Hepatic stellate cell (primary cell): ENCODE data around the gene HMX3.

Experiments used
- DNase-seq: peaks from one replicate; pipeline ENCODE4 v3.0.0; 2011; ENCODE audit warnings: low spot score

HMX3 gene

DNA sequence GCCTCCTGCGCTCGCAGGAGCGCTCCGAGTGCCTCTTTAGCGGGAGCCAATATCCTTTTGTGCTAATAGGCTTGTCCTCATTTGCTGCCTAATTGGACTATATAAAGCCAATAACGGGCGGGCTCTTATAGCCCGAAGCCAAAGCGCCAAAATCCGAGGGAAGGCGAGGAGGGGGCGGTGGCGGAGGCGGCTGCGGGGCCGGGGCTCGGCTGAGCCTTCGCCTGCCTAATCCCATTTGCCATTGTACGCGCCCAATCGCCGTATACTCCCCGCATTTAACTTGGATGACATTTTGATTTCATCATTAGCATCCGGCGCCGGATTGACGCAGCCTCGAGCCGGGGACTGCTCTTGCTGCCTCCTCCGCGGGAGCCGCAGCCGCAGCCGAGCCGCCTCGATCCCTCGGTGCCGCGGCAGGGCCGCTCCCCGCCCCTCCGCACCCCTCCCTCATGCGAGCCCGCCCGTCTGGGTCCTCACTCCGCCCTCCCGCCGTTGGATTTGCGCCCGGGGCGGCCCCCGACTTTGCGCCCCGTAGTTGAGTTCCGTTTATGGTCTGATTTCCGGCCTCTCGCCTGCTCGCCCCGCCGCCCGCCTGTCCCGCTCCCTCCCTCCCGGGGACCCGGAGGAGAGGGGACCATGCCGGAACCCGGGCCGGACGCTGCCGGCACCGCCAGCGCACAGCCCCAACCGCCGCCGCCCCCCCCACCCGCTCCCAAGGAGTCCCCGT lies at the start of gene HMX3:
Gene HMX3 (plus strand): TSS at position 556 of the 727 bp plus-strand sequence. CDS start 81 bp downstream, at position 637.
- no peak for DNase-seq

DNA sequence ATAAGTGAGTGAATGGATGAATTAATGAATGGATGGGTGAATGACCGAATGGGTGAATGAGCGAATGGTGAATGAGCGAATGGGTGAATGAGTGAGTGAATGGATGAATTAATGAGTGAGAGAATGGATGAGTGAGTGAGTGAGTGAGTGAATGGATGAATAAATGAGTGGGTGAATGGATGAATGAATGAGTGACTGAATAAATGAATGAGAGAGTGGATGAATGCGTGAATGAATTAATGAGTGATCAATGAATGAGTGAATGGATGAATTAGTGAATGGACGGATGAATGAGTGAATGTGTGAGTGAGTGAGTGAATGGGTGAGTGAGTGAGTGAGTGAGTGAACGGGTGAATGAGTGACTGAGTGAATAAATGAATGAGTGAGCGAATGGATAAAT lies 49.5 kb upstream of the HMX3 start:
- no peak for DNase-seq

DNA sequence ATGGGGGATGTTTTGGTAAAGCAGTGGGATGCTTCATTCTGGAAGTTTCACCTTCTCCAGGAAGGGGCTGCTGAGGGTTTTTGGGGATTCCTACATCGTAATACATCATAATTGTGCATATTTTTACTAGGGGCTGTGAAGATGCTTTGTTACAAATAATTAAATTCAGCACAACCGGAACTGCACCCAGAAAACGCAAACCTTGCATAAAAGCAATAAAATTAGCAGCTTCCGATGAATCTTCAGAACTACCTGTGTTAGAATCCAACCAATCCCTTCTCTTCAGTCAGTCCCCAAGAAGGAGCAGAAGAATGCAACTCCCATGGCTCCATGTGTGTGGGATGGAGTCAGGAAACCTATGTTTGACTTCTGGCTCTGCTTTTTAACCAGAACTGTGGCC lies 48.4 kb upstream of the HMX3 start:
- no peak for DNase-seq

DNA sequence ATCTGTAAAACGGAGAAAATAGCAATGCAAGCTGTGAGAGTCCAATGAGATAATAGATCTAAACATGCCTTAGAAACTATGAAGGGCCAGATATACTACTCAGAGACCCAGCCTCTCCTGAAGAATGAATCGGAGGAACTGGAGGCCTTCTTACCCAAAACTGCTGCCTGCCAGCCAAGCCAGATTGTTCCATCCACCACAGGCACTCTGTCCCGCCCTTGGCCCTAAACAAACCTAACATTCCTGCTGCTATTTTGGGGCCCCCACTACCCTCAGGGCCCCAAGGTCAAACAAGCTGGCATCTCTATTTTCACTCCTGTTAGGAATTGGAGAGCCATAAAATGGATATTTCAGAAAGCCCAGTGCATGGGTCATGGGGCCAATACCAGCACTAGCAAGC lies 48.0 kb upstream of the HMX3 start:
- DNase-seq, result no peak

DNA sequence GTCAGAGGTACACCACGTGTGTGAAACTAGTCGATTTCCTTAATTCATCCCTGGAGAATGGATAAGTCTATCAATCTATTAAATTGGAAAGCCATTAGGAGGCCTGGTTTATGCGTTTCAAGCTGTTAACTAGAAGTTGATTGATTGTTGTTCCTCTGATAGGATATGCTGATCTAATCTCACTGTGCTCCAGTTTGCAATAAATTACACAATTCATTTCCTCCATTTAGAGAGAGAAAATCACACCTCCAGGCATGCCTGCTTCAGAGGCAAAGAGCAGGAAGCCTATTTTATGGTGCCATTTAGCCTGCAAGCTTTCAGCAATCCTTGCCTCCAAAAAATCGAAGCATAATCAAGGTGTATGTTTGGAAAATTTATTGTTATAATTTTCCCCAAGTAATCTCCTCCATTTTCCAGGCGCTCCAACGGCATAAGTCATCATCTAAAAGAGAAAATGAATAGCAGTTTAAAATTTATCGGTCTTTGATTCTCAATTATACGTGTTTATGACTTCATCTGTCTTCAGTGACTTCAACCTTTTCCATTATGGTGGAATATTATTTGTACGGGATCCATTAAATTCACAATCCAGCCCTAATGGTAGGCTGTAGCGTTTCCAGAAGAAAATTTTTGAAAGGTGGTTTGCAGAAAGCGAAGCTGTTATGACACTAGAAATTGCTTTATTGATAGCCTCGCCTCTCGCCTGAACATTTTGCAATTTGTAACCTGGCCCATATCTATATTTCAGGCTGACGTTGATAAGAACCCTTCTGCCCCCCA lies 42.9 kb upstream of the HMX3 start:
- DNase-seq, result no peak

DNA sequence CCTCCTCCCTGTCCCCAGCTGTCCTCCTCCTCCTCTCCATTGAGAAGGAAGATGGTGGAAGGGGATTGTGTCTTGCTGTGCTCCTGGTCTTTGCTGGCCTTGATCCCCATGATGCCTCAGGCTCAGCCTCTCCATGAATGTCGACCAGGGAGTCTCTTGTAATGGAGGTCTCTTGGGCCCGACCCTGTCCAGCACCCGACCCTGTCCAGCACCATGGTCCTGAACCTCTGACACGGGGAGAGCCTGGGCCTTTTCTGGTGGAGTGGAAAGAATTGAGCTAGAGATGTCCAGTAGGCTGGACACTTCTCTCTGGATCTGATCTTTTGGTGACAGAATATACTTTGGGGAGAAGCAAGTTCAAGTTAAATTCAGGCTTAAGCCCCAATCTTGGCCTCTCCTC lies 42.3 kb upstream of the HMX3 start:
- DNase-seq, result no peak

DNA sequence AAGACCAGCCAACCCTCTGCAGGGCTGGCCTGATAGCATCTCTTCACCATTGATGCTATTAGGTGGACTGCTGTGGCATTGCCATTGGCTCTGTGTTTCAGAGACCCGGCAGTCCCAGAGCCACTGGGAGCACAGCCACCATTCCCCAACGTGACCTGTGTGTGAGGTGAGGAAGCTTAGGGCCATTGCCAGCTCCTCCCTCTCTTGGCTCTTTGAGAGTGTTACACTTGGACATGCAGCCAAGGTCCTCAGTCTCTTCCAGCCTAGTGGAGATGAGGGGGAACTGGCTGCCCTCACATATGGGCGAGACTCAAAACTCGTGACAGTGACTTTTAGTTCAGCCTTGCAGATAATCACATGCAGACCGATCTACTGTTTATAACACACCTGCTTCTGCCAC lies 39.3 kb upstream of the HMX3 start:
- DNase-seq, result no peak

DNA sequence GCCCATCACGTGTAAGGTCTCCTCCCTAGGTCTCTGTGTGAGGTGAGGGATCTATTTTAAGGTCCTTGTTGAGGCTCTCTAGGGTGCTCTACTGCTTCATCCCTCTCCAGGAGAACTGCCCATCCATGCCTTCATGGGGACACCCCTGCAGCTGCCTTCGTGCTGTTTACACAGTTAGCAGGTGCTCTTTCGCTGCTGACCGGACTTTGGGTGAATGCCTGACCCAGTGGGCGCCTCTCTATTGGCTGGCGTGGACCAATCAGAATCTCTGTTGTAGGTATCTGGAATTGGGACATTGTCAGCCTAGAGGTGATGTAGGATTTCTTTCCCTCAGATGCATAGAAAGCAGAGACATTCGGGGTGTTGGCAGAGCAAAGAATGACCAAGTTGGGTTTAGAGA lies 38.7 kb upstream of the HMX3 start:
- no peak for DNase-seq

DNA sequence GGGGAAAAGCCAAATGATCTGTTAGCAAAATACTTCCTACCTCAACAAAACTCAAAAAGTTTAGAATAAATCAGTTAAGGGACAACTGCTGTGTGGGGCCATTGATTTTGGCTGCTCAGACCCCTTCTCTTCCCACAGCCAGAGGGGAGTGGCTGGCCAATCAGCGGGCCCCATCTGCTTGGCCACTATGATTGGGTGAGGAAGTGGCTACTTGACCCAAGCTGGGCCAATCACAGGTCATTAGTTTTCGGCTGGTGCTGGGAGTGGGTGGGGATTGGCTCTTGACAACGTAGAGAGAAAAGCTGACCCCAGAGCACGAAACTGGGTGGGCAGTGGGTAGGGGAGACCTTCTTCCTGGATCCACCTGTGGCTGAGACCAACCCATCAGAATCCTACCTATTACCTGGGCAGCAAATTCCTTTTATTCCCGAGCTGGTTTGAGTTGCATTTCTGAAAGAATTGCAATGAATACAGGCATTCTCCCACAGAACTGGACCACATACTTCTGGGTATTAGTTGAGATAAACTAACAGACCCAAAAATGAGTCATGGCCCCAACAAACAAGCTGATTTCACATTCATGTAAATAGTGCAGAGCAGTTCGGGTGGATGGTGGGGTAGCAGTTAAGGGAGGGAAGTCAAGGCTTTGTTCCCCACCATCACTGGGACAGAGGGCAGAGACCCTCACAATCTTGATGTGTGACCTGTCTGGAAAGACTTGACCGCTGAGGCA lies 35.6 kb upstream of the HMX3 start:
- DNase-seq, result no peak

DNA sequence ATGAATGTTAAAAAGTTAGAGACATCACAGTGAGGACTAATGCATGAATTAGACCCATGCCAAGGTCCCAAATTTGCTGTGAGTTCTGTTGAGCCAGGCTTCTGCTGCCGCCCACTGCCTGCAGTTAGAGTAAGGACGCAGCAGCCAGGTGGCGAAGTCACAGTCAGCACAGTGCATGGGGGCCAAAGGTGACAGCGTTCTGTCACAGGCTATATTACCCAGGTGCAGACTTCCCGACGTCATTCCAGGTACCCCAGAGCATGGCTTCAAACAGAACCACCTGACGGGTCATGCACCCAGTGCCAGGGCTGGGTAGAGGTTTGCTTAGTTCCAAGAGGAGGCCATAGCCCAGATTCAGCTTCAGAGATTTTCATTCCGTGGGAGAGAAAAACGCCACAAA lies 33.9 kb upstream of the HMX3 start:
- no peak for DNase-seq

DNA sequence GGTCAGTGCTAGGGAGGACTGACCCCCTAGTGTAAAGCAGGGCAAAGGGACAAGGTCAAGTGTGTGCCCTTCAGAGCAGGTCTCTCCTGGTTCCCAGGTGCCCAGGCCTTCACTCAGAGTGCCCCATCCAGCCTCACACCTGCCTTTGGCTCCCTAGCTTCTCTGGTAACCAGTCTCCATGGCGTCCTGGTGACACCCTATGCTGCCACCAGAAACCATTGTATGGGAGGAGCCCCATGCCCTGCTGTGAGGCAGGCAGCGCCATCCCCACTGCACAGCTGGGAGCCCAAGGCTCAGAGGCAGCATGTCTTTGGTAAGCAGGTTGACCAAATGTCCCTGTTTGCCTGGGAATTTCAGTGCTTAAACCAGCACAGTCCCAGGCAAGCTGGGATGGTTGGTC lies 33.1 kb upstream of the HMX3 start:
- DNase-seq, result no peak

DNA sequence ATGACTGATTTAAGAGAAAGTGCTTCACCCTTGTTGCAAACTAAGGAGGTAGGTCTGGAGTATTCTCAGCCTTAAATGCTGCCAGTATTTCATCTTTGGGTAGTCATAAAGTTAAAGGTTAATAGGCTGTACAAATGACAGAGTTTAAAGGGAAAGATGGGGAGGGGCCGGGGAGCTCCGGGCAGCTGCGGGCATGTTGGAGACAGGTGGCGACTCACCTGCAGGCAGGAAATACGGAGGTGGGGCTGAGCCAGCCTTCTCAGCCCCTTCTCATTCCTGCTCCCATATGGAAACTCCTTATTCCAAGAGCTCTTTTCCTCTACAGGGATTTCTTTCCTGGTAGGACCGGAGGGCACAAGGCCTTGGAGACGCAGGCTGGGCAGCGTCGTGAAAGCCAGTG lies 31.8 kb upstream of the HMX3 start:
- no peak for DNase-seq

DNA sequence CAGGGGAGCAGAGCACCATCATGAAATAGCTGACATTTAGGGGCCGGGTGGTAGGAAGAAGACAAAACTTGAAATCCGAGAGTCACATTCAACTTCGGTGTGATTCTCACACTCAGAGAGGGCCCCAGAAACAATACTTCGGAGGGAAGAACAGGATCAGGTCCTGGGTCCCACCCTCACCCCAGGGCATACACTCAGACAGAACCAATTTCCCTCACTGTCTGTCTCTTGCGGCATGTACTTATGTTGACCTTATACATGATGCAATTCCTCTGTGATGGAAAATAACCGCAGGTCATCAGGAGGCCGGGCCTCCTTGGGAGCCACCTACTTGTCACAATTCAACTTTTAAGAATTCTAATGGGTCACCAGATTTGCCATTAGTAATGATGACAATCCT lies 26.3 kb upstream of the HMX3 start:
- DNase-seq, result no peak

DNA sequence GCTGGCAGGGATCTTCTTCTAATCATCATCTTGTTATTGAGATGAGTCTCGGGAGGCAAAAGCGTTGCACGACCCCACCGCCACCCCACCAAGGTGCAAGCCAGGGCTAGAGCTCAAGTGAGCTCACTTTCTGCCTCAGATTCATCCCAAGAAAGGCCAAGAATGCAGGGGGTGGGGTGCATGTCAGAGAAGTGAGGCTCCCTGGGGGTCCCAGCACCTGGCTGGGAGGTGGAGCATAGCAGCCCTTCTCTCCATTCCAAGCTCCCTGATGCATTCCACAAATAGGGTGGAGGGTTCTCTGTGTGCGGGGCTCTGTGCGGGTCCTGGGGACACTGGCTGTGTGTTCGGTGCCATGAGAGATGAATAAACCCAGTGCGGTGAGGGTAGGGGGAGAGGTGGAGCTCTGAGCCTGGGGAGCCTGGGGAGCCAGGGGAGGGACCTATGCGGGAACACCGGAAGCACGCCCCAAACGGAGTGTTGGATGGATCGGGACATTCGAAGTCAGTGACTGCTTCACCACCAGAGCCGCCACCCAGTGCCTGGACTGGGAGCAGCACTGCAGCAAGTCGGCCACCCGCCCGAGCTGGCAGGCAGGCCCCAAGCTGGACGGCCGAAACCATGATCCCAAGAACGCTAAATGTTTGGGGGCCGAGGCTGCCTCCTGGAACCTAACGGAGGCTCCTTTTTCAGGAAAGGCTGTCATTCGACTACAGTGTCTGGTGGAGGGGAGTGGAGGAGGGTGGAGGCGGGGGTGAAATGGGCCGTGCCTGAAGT lies 17.9 kb upstream of the HMX3 start:
- no peak for DNase-seq

DNA sequence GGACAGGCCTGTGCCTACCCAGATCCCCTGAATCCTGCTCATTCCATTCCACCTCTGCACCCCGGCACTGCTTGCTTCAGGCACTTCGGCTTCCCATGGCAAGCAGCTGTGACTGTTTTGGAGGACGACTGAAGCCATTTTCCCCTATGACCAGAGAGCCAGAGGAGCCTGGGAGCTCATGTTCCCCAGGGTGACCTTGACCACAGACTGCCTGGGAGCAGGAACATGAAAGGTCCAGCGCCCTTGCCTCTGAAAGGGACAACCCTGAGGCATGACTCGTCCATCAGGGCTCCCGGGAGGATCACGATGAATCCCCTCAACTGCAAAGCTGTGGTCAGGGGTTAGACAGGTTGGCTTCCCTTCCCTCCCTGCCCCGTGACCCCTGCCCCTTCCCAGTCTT lies 16.7 kb upstream of the HMX3 start:
- DNase-seq, result no peak

DNA sequence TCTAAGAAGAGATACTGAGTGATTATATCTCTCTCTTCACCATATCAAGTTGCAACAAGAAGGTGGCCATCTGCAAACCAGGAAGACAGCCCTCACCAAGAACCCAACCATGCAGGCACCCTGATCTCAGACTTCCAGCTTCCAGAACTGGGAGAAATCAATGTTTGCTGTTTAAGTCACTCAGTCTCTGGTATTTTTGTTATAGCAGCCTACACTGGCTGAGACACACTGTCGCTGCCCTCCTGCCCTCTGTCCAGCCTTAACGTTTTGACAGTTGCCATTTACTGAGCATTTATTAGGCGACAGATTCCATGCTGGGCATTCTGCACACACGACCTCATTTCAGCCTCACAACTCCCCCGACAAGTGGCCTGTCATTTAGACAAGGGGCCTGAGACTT lies 9.5 kb upstream of the HMX3 start:
- DNase-seq, result no peak

DNA sequence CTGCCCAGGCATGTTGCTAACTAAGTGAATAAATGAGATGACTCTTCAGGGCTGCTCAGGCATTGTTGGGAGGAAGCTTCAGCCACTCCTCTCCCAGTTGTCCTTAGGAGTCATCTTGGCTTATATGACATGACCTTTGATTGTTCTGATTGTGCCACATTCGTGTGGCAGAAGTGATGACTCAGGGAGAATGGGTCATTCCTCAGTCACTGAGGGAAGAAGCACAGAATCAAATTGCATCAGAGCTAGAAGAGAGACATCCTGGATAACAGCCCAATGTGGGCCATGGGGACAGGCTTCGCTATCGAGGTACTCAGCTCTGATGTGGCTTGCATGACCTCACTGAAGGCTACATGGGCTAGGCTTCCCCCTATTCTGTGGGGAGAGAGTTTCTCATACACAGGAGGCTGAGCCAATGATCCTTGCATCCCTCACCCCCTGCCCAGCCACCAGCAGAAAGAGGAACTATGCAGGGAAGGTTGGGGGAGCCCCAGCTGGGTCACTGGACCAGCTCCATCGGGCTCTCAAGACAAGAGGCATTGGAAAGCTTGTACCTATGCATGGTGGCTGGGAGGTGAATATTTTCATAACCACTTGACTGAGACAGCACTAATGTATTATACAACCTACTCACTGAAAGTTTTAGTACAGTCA lies 6.0 kb upstream of the HMX3 start:
- DNase-seq, result no peak

DNA sequence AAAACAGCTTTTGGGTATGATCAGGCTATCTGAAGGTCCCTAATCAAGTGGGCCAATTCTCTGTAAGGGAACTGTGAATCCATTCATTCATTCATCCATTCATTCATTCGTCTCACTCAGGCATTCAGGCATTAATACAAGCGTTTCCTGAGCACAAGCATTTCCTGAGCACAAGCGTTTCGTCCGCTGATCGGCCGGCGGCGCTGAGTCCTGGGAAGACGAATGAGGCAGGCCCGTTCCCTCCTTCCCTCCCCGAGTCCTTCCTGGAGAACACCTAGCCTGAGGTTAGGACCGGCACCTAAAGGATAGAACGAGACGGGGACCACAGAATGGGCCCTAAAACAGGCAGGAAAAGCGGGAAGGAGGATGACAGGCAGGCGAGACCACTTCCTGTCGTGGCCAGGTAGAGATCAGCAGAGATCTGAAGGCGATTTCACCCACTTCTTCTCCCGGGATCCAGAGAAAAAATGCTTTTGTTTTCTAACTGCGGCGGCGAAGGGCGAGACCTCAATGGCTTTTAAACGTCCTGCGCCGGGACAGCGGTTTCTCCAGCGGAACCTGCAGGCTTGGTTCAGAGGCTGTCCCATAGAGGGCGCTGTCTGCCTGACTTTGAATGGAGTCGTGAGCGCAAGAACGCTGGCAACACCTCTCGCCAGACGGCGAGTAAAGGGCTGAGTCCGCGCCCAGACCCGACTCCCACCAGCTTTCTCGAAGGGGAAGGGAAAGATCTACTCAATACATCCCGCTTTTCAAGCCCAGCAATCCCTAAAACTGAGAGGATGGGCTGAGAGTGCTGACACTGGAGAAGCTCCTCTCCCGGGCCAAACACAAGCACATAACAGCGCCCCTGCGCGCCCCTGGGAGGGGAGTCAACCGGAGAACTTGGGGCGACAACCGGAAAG lies 2.9 kb upstream of the HMX3 start:
- DNase-seq, result peak; percentile 90

DNA sequence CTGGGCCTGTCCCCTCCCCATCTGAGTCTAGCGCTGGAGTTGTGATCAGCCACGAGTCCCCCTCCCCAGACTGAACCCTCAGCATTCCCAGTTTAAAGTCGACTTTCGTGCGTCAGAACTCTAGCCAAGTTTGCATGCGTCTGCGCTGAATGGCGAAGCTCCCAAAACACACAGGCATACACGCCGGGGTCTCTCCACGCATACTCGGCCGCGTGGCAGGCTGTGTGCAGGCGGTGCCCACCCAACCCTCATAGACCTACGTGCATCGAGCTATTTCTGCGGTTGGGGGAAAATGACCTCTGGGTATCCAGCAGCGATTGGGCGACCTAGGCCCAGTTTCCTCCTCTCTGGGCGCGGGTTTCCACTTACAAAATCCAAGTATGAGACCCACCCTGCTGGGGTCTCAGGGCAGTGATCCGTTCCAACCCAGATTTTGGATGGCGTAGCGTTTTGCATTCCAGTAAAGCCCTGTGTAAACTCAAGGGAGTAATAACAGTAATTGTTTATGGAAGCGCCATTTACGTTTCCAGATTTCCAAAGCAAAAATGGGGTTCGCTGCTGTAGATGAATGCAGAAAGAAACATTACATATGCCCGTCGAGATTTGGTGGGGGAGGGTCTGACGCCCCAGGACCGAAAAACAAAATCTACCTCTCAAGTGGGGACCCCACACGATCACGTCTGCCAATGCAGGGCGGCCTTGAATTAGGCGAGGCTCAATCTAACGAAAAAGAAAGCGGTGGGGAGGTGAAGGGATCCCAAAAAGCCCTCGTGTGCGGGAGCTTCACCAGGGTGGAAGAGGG lies 2.0 kb upstream of the HMX3 start:
- no peak for DNase-seq

DNA sequence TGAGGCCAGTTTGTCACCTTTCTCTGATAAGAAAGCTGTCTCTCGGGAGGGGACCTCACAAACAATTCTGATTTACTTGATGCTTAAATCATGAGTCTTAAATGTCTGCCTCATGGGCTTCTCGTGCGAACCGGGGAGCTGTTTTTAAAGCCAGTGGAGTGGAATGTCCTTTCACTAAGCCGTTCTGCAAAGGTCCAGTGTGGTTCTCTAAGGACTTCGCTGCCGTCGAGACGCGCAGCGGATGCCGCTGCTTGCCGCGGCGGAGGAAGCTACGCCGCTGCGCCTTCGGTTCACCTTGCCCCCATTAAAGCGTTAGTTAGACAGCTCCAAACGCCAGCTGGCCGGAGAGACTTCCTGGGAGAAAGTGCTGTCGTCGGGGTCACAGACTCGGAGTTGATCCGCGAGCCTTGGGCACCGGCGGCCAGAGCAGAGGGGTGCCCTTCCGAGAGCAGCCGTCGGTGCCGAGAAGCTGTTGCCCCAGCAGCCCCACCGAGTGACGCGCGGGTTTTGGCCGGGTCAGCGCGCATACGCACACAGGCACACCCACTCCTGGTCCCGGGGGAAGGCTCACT lies 1.3 kb upstream of the HMX3 start:
- DNase-seq, result no peak
